Trophoblast cell (in vitro differentiated cells and primary cell): Measurements from ENCODE around the gene ITM2B.
"Not testable (repeated sequence)": the region's sequence is repeated elsewhere in the genome, so short reads cannot be mapped to it uniquely, and the experiment has no call there.

Source experiments
- DNase-seq, 2 donors: peaks; one replicate each; pipeline ENCODE4 v3.0.0-alpha.2; 2016
- H2AFZ ChIP-seq: 2 replicates; pipeline ENCODE4 v1.6.1; 2013; ENCODE audit warnings: low read length, moderate library complexity, mild to moderate bottlenecking; ENCODE audit not compliant: insufficient read depth, poor library complexity
- H2AK5ac ChIP-seq: 2 replicates; pipeline ENCODE4 v1.6.1; 2013; ENCODE audit warnings: mild to moderate bottlenecking, low read length
- H2BK120ac ChIP-seq: 2 replicates; pipeline ENCODE4 v1.6.1; 2013; ENCODE audit warnings: low read length, mild to moderate bottlenecking, moderate library complexity; ENCODE audit not compliant: insufficient read depth, poor library complexity
- H2BK12ac ChIP-seq: 2 replicates; pipeline ENCODE4 v1.6.1; 2013; ENCODE audit warnings: mild to moderate bottlenecking, low read length, moderate library complexity
- H2BK5ac ChIP-seq: 2 replicates; pipeline ENCODE4 v1.6.1; 2013; ENCODE audit warnings: low read length, low read depth, moderate library complexity, mild to moderate bottlenecking; ENCODE audit not compliant: poor library complexity
- H3K14ac ChIP-seq: 2 replicates; pipeline ENCODE4 v1.6.1; 2013; ENCODE audit warnings: mild to moderate bottlenecking, low read length
- H3K18ac ChIP-seq: 2 replicates; pipeline ENCODE4 v1.6.1; 2013; ENCODE audit warnings: mild to moderate bottlenecking, low read length
- H3K23ac ChIP-seq: 2 replicates; pipeline ENCODE4 v1.6.1; 2013; ENCODE audit warnings: low read length
- H3K27ac ChIP-seq: 2 replicates; pipeline ENCODE4 v1.5.1; 2013; ENCODE audit warnings: low read depth, mild to moderate bottlenecking, inconsistent platforms, low read length, moderate library complexity
- H3K27me3 ChIP-seq: 2 replicates; pipeline ENCODE4 v1.6.1; 2013; ENCODE audit warnings: inconsistent platforms, mild to moderate bottlenecking, low read length, moderate library complexity; ENCODE audit not compliant: insufficient read depth
- H3K36me3 ChIP-seq, 2 experiments: 1 replicate in 1 of 2; 2 replicates in 1 of 2; pipeline ENCODE4 v1.6.1; 2013; ENCODE audit warnings: low read length in 2 of 2, mild to moderate bottlenecking in 2 of 2, moderate library complexity in 1 of 2; ENCODE audit not compliant: insufficient read depth in 2 of 2, control insufficient read depth in 1 of 2
- H3K4ac ChIP-seq: 2 replicates; pipeline ENCODE4 v1.6.1; 2013; ENCODE audit warnings: low read depth, mild to moderate bottlenecking, low read length, moderate library complexity
- H3K4me1 ChIP-seq, 2 experiments: 1 replicate in 1 of 2; 2 replicates in 1 of 2; pipeline ENCODE4 v1.6.1; 2013; ENCODE audit warnings: low read length in 2 of 2, mild to moderate bottlenecking in 2 of 2, moderate library complexity in 1 of 2; ENCODE audit not compliant: insufficient read depth in 2 of 2, control insufficient read depth in 1 of 2
- H3K4me2 ChIP-seq: 2 replicates; pipeline ENCODE4 v1.6.1; 2013; ENCODE audit warnings: inconsistent platforms, mild to moderate bottlenecking, low read length, moderate library complexity
- H3K4me3 ChIP-seq: 2 replicates; pipeline ENCODE4 v1.5.1; 2013; ENCODE audit warnings: mild to moderate bottlenecking, low read depth, low read length, inconsistent platforms
- H3K79me1 ChIP-seq: one replicate; pipeline ENCODE4 v1.6.1; 2013; ENCODE audit warnings: low read length
- H3K79me2 ChIP-seq: 2 replicates; pipeline ENCODE4 v1.6.1; 2013; ENCODE audit warnings: low read length, mild to moderate bottlenecking; ENCODE audit not compliant: control insufficient read depth, insufficient read depth, poor library complexity
- H3K9ac ChIP-seq: 2 replicates; pipeline ENCODE4 v1.6.1; 2013; ENCODE audit warnings: mild to moderate bottlenecking, low read length
- H3K9me3 ChIP-seq: 2 replicates; pipeline ENCODE4 v1.6.1; 2013; ENCODE audit warnings: low read depth, mild to moderate bottlenecking, control low read depth, inconsistent platforms, low read length; ENCODE audit not compliant: insufficient read depth
- H4K12ac ChIP-seq: 2 replicates; pipeline ENCODE4 v1.6.1; 2013; ENCODE audit warnings: low read depth, mild to moderate bottlenecking, low read length, moderate library complexity
- H4K8ac ChIP-seq: 2 replicates; pipeline ENCODE4 v1.6.1; 2013; ENCODE audit warnings: low read depth, mild to moderate bottlenecking, low read length, moderate library complexity
- H4K91ac ChIP-seq: one replicate; pipeline ENCODE4 v1.6.1; 2013; ENCODE audit warnings: low read depth, mild to moderate bottlenecking, low read length, moderate library complexity
- WGBS: extraction: QIAGEN DNeasy Blood & Tissue Kit; methylation state at CpG from one replicate; pipeline ENCODE4 v1.1.7; 2013; ENCODE audit warnings: missing lambda C conversion rate; ENCODE audit not compliant: insufficient read length, insufficient coverage; ENCODE audit errors: extremely low coverage; 5-methylcytosine and 5-hydroxymethylcytosine counted together

ITM2B gene

GRCh38 chr13:48194379-48194754 is 38.6 kb upstream of the ITM2B start:
- no peak overlapping the region for H3K23ac ChIP-seq
- H2AK5ac ChIP-seq = no peak overlapping the region
- no peaks in the 10 kb centered on the region for H3K9me3 ChIP-seq
- no peaks in the 10 kb centered on the region for H3K79me2 ChIP-seq
- H3K4ac ChIP-seq = no peak overlapping the region
- DNase-seq = peak in 1 of 2 donors; percentile 13
- H3K4me2 ChIP-seq = no peak overlapping the region
- no peaks in the 10 kb centered on the region for H3K79me1 ChIP-seq
- no peak overlapping the region for H3K27ac ChIP-seq
- H3K14ac ChIP-seq = no peak overlapping the region
- H3K9ac ChIP-seq = no peak overlapping the region
- no peak overlapping the region for H2BK12ac ChIP-seq
- no peak overlapping the region for H4K8ac ChIP-seq
- H4K12ac ChIP-seq = no peak overlapping the region
- no peak overlapping the region for H4K91ac ChIP-seq
- no peak overlapping the region for H3K4me3 ChIP-seq
- H2BK5ac ChIP-seq = no peak overlapping the region
- no peak overlapping the region for H2AFZ ChIP-seq
- H3K18ac ChIP-seq = no peak overlapping the region
- H3K4me1 ChIP-seq = no peaks in the 10 kb centered on the region
- H3K36me3 ChIP-seq = no peaks in the 10 kb centered on the region
- no CpG with 5 or more reads among the region's 3 CpGs for WGBS
- no peak overlapping the region for H2BK120ac ChIP-seq
- no peaks in the 10 kb centered on the region for H3K27me3 ChIP-seq

- H4K8ac ChIP-seq = no peak overlapping the region
- H3K9me3 ChIP-seq = no peaks in the 10 kb centered on the region
- H4K12ac ChIP-seq = no peak overlapping the region
- no peaks in the 10 kb centered on the region for H3K36me3 ChIP-seq
- no peak overlapping the region for H2AK5ac ChIP-seq
- H3K18ac ChIP-seq = no peak overlapping the region
- no peak overlapping the region for H2AFZ ChIP-seq
- peak in 1 of 2 donors; percentile 70 for DNase-seq
- no peak overlapping the region for H3K23ac ChIP-seq
- no peak overlapping the region for H3K9ac ChIP-seq
- H3K4ac ChIP-seq = no peak overlapping the region
- H3K79me1 ChIP-seq = no peaks in the 10 kb centered on the region
- no peak overlapping the region for H2BK5ac ChIP-seq
- no peak overlapping the region for H4K91ac ChIP-seq
- H3K27me3 ChIP-seq = no peaks in the 10 kb centered on the region
- WGBS = no CpG with 5 or more reads among the region's 4 CpGs
- no peak overlapping the region for H2BK12ac ChIP-seq
- H3K27ac ChIP-seq = no peak overlapping the region
- no peaks in the 10 kb centered on the region for H3K79me2 ChIP-seq
- no peak overlapping the region for H3K4me2 ChIP-seq
- no peak overlapping the region for H2BK120ac ChIP-seq
- no peak overlapping the region for H3K4me3 ChIP-seq
- no peak overlapping the region for H3K14ac ChIP-seq
- no peaks in the 10 kb centered on the region for H3K4me1 ChIP-seq
These were observed 33.5 kb upstream of the ITM2B start for GRCh38 chr13:48199404-48199946.

GRCh38 chr13:48201044-48201443 is 32.0 kb upstream of the ITM2B start:
- DNase-seq = no peak
- Histone ChIP-seq H3K79me1 (no peaks in the 10 kb centered on the region), H3K23ac (no peak overlapping the region), H3K4me1 (no peaks in the 10 kb centered on the region), H3K4me3 (no peak overlapping the region), H2BK5ac (no peak overlapping the region), H2BK120ac (no peak overlapping the region), H2AFZ (no peak overlapping the region), H3K36me3 (no peaks in the 10 kb centered on the region), H3K9me3 (no peaks in the 10 kb centered on the region), H2AK5ac (no peak overlapping the region), H4K91ac (no peak overlapping the region), H3K4ac (no peak overlapping the region), H3K18ac (no peak overlapping the region), H3K27ac (no peak overlapping the region), H2BK12ac (no peak overlapping the region), H4K12ac (no peak overlapping the region), H4K8ac (no peak overlapping the region), H3K27me3 (no peaks in the 10 kb centered on the region), H3K14ac (no peak overlapping the region), H3K79me2 (no peaks in the 10 kb centered on the region), H3K4me2 (no peak overlapping the region), H3K9ac (no peak overlapping the region)
- no CpG with 5 or more reads among the region's 3 CpGs for WGBS

GRCh38 chr13:48207207-48207606 is 25.8 kb upstream of the ITM2B start:
- not testable (repeated sequence) for H3K4me3 ChIP-seq, H2BK5ac ChIP-seq, H3K9me3 ChIP-seq, H3K27ac ChIP-seq, H2BK120ac ChIP-seq, H3K4ac ChIP-seq, H4K12ac ChIP-seq, H3K4me2 ChIP-seq, H2BK12ac ChIP-seq, H3K4me1 ChIP-seq, H3K9ac ChIP-seq, H3K14ac ChIP-seq, H3K79me2 ChIP-seq, H3K27me3 ChIP-seq, H3K18ac ChIP-seq, H3K36me3 ChIP-seq, H4K8ac ChIP-seq, H4K91ac ChIP-seq, H3K79me1 ChIP-seq, H2AFZ ChIP-seq, H2AK5ac ChIP-seq, H3K23ac ChIP-seq
- WGBS = no CpG with 5 or more reads among the region's 4 CpGs
- peak; percentile 54 to 79 for DNase-seq
